HepG2 (cell line): ENCODE results near the gene SLC22A23. TPM values are rescaled to one million over a fixed set of nuclear protein-coding genes. Genes with fewer than 3 reads are reported as not detected.

Source experiments
- ATAC-seq: fragments of 200-7000 bp; cut with Tn5 transposase; 3 replicates; pipeline ENCODE4 v1.9.1; 2020; ENCODE audit warnings: mild to moderate bottlenecking, moderate library complexity
- BruUV-seq: library from RNA; stranded (reverse); fragments of 400-500 nt; replicated peaks from 2 replicates; lab custom pipeline; 2021; lab: Mats Ljungman, UMichigan
- CTCF ChIA-PET: fragments of 300-600 bp; formaldehyde crosslinking; extraction: SDS; loops from one replicate; lab custom pipeline; 2021; ENCODE audit warnings: low total read pairs, inconsistent platforms, low intra/inter-chr PET ratio; lab: Yijun Ruan, JAX
- POLR2A ChIA-PET: fragments of 350-600 bp; sonication (Branson Sonifier 250); formaldehyde crosslinking; loops from one replicate; lab custom pipeline; 2020; ENCODE audit warnings: antibody characterized with exemption, inconsistent platforms; lab: Yijun Ruan, JAX
- DNase-seq: peaks from one replicate; pipeline ENCODE4 v3.0.0-alpha.2; 2015; ENCODE audit warnings: low spot score
- FAIRE-seq: peaks from 3 replicates; lab custom pipeline; 2011; peaks lifted over from hg19 to GRCh38; lab: Jason Lieb, UNC
- H2AFZ ChIP-seq: one replicate; pipeline ENCODE4 v1.6.1; 2011; ENCODE audit warnings: low read length, inconsistent platforms
- H3K27ac ChIP-seq: fragments of 300-600 bp; 3 replicates; pipeline ENCODE4 v1.8.0; 2011; ENCODE audit warnings: mixed run types, mild to moderate bottlenecking, mixed read lengths, low read length, inconsistent platforms; ENCODE audit not compliant: insufficient read depth; ENCODE audit errors: extremely low read length
- H3K27me3 ChIP-seq, 2 experiments: fragments of 200-600 bp in 1 of 2; 2 replicates in 1 of 2; 3 replicates in 1 of 2; pipeline versions ENCODE4 v1.6.0 to v1.8.0; 2011; ENCODE audit warnings: low read length in 2 of 2, mild to moderate bottlenecking in 2 of 2, moderate library complexity in 2 of 2, inconsistent platforms in 1 of 2; ENCODE audit not compliant: insufficient read depth in 2 of 2, control insufficient read depth in 1 of 2
- H3K36me3 ChIP-seq, 2 experiments: fragments of 200-600 bp in 1 of 2; replicated peaks in 1 of 2; 2 replicates in 1 of 2; 3 replicates in 1 of 2; pipeline versions ENCODE4 v1.5.1 to v1.8.0; 2011; ENCODE audit warnings: low read length in 2 of 2, inconsistent platforms in 1 of 2; ENCODE audit not compliant: insufficient read depth in 2 of 2, control insufficient read depth in 1 of 2
- H3K4me1 ChIP-seq: 2 replicates; pipeline ENCODE4 v1.5.1; 2012; ENCODE audit warnings: low read length, inconsistent platforms; ENCODE audit not compliant: insufficient read depth
- H3K4me2 ChIP-seq: 2 replicates; pipeline ENCODE4 v1.6.0; 2011; ENCODE audit warnings: low read depth, low read length, inconsistent platforms
- H3K4me3 ChIP-seq, 3 experiments: fragments of 200-600 bp in 1 of 3; sonication (generic), shearing (Covaris generic) in 1 of 3; replicated peaks in 1 of 3; 2 replicates each; pipeline ENCODE4 v1.5.1; 2011 to 2016; ENCODE audit warnings: low read length in 3 of 3, inconsistent platforms in 2 of 3, low read depth in 2 of 3, mild to moderate bottlenecking in 2 of 3, control low read depth in 1 of 3, mixed read lengths in 1 of 3; ENCODE audit not compliant: insufficient read depth in 1 of 3
- H3K79me2 ChIP-seq: one replicate; pipeline ENCODE4 v1.6.1; 2011; ENCODE audit warnings: low read length, inconsistent platforms; ENCODE audit not compliant: insufficient read depth
- H3K9ac ChIP-seq: 2 replicates; pipeline ENCODE4 v1.6.0; 2011; ENCODE audit warnings: mild to moderate bottlenecking, low read depth, low read length, inconsistent platforms; ENCODE audit not compliant: insufficient read depth
- H3K9me3 ChIP-seq: 2 replicates; pipeline ENCODE4 v1.5.1; 2012; ENCODE audit warnings: mild to moderate bottlenecking, low read length
- H4K20me1 ChIP-seq: 2 replicates; pipeline ENCODE4 v1.6.0; 2011; ENCODE audit warnings: inconsistent platforms, mild to moderate bottlenecking, low read length, moderate library complexity; ENCODE audit not compliant: insufficient read depth
- CEBPG ChIP-seq: IDR thresholded peaks from 2 replicates; pipeline ENCODE4 v1.6.1; 2016
- JARID2 ChIP-seq: sonication (generic); formaldehyde crosslinking; IDR thresholded peaks from 2 replicates; pipeline ENCODE4 v1.8.1; 2023; ENCODE audit warnings: missing genetic modification reagents, inconsistent platforms; ENCODE audit not compliant: insufficient replicate concordance
- MTF1 ChIP-seq: sonication (generic); formaldehyde crosslinking; IDR thresholded peaks from 2 replicates; pipeline ENCODE4 v1.5.0; 2020; ENCODE audit warnings: missing genetic modification reagents
- NR2C2 ChIP-seq: sonication (generic); formaldehyde crosslinking; IDR thresholded peaks from 2 replicates; pipeline ENCODE4 v1.4.0; 2020; ENCODE audit warnings: missing genetic modification reagents, mild to moderate bottlenecking, moderate library complexity, borderline replicate concordance
- SIX1 ChIP-seq: sonication (generic); formaldehyde crosslinking; IDR thresholded peaks from 2 replicates; pipeline ENCODE4 v1.4.0; 2020; ENCODE audit warnings: missing genetic modification reagents, borderline replicate concordance
- ZBTB8A ChIP-seq: sonication (generic); formaldehyde crosslinking; IDR thresholded peaks from 2 replicates; pipeline ENCODE4 v1.4.0; 2020; ENCODE audit warnings: mild to moderate bottlenecking, low read depth, missing genetic modification reagents, borderline replicate concordance
- ZNF234 ChIP-seq: sonication (generic); formaldehyde crosslinking; conservative IDR thresholded peaks from 2 replicates; pipeline ENCODE4 v1.5.1; 2020; ENCODE audit warnings: mild to moderate bottlenecking, missing genetic modification reagents
- ZNF343 ChIP-seq: sonication (generic); formaldehyde crosslinking; IDR thresholded peaks from 2 replicates; pipeline ENCODE4 v1.4.0; 2020; ENCODE audit warnings: mild to moderate bottlenecking, missing genetic modification reagents
- ZNF510 ChIP-seq: sonication (generic); formaldehyde crosslinking; IDR thresholded peaks from 2 replicates; pipeline ENCODE4 v1.4.0; 2020; ENCODE audit warnings: low read depth, mild to moderate bottlenecking, missing genetic modification reagents
- ZSCAN20 ChIP-seq: sonication (generic); formaldehyde crosslinking; IDR thresholded peaks from 2 replicates; pipeline ENCODE4 v1.4.0; 2020; ENCODE audit warnings: missing genetic modification reagents, mild to moderate bottlenecking, borderline replicate concordance
- WGBS: methylation state at CpG from one replicate; pipeline ENCODE4 v1.1.6; 2017; ENCODE audit warnings: low lambda C conversion rate; 5-methylcytosine and 5-hydroxymethylcytosine counted together
- in situ Hi-C: cut with HindIII; loops from 2 replicates; pipeline ENCODE4 v1.10.0; 2017; ENCODE audit warnings: low pct_unique_long_range_greater_than_20kb; ENCODE audit not compliant: extremely low pct_ligation_motif_present
- intact Hi-C: fragments of 100-400 bp; cut with micrococcal nuclease; formaldehyde crosslinking; loops from one replicate; pipeline ENCODE4 v1.10.0; 2022; ENCODE audit not compliant: unreplicated experiment
- polyA plus RNA-seq, 8 experiments: library from polyadenylated mRNA; depleted of rRNA in 3 of 8; stranded (reverse) in 7 of 8; unstranded in 1 of 8; fragments of >200 nt; fragmentation: Illumina TruSeq in 4 of 8; extraction: Trizol in 4 of 8; gene quantifications; 2 replicates each; pipeline versions ENCODE4 v1.2.1 to v1.2.3, GENCODE V29; 2011 to 2016; ENCODE audit warnings: low read depth in 4 of 8, missing spikeins in 1 of 8, mixed read lengths in 1 of 8; ENCODE audit not compliant: insufficient read depth in 1 of 8
- total RNA-seq, 5 experiments: library from RNA; depleted of rRNA; stranded (reverse); fragments of >200 nt; fragmentation: Illumina TruSeq; extraction: Trizol; gene quantifications; 2 replicates each; pipeline ENCODE4 v1.2.3, GENCODE V29; 2016; ENCODE audit warnings: low read depth in 1 of 5
- TF ChIP-seq, protein P1 (sequence below): sonication (generic); formaldehyde crosslinking; IDR thresholded peaks from 2 replicates; pipeline ENCODE4 v1.4.0; 2020; ENCODE audit warnings: missing genetic modification reagents
- TF ChIP-seq, protein P2 (sequence below): IDR thresholded peaks from 2 replicates; pipeline ENCODE4 v1.6.1; 2016; ENCODE audit warnings: low read depth, borderline replicate concordance
- TF ChIP-seq, protein P3 (sequence below): sonication (generic); formaldehyde crosslinking; IDR thresholded peaks from 2 replicates; pipeline ENCODE4 v1.5.0; 2020; ENCODE audit warnings: missing genetic modification reagents
- TF ChIP-seq, protein P4 (sequence below): sonication (generic); formaldehyde crosslinking; IDR thresholded peaks from 2 replicates; pipeline ENCODE4 v1.4.0; 2020; ENCODE audit warnings: missing genetic modification reagents

SLC22A23 gene
- total and polyA plus RNA-seq, 2 of the 13 experiments (the other 11 are each of a cell fraction or from before 2014, with no cell fraction given) = 11.8 to 17.5 TPM

DNA sequence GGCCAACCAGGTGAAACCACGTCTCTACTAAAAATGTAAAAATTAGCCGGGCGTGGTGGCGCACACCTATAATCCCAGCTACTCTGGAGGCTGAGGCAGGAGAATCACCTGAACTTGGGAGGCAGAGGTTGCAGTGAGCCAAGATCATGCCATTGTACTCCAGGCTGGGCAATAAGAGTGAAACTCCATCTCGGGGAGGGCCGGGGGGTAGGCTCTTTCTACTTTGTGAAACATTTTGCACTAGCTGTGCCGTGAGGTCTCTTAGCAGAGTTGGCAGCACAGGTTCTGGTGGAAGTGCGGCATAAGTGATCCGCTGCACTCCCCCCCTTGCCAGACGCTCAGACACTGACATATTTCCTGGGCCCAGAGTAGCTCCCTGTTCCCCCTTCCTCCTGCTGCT, 173.6 kb downstream of the SLC22A23 start:
- no peak overlapping the region for H3K4me3 ChIP-seq
- intact Hi-C loops (no loop called here), in situ Hi-C loops (loop anchor here (5.0 to 25.0 kb wide), 2 partner anchors 449 to 704 kb away; no protein-coding TSS in a partner anchor)
- POLR2A ChIA-PET = no interaction called here
- FAIRE-seq (no peak), DNase-seq (no peak)
- H3K4me1 ChIP-seq = no peaks in the 10 kb centered on the region
- H3K36me3 ChIP-seq = peaks cover 30 to 52% of the 10 kb centered on the region in 2 experiments
- 95% methylated on average over 10 of the region's 10 CpGs for WGBS
- H2AFZ ChIP-seq = no peak overlapping the region
- H3K27me3 ChIP-seq = no peaks in the 10 kb centered on the region
- TF ChIP-seq SIX1 (CRISPR knock-in tag) (no peak), ZNF343 (CRISPR knock-in tag) (no peak), ZBTB8A (no peak)
- TF ChIP-seq, protein P1, sequence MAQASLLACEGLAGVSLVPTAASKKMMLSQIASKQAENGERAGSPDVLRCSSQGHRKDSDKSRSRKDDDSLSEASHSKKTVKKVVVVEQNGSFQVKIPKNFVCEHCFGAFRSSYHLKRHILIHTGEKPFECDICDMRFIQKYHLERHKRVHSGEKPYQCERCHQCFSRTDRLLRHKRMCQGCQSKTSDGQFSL (CRISPR knock-in tag) = no peak
- TF ChIP-seq, protein P2, sequence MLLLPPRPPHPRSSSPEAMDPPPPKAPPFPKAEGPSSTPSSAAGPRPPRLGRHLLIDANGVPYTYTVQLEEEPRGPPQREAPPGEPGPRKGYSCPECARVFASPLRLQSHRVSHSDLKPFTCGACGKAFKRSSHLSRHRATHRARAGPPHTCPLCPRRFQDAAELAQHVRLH (CRISPR knock-in tag) = no peak
- TF ChIP-seq, all 625 proteins: peak for 0
- no peak for ATAC-seq
- Histone ChIP-seq H3K9ac (no peak overlapping the region), H4K20me1 (no peaks in the 10 kb centered on the region), H3K9me3 (no peaks in the 10 kb centered on the region), H3K27ac (no peak overlapping the region), H3K79me2 (no peaks in the 10 kb centered on the region), H3K4me2 (no peak overlapping the region)
- CTCF ChIA-PET = no interaction called here
- no TSS peak for BruUV-seq

DNA sequence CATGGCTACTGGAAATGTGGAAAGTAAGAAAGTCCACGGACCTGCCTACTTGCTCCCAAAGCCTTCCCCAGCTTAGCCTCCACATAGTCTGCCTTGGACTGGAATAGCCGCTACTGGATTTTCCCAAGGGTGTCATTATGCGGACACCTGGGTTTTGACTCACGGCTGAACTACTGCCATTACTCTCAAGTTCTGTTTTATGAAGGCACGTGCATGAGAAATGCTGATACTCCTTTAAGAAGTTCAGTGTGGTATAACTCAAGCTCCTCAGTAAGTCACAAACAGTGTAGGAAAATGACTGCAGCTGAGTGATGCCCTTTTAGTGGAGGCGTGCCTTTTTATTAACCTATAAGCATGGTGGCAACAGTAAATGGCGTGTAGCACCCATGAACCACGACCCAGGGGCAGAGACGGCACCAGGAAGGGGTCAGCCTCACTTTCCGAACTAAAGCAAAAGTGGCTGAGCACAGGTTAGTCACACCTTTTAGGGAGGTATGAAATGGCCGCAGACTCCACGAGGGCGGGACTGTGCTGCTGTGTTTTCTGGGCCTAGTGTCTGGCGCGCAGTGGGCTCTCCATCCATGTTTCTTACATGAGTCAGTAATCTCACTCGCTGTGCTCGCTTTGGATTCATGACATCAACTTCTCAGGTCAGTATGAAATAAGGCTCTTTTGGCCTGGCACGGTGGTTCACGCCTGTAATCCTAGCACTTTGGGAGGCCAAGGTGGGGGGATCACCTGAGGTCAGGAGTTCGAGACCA, 174.2 kb downstream of the SLC22A23 start:
- FAIRE-seq = no peak
- H3K27me3 ChIP-seq = no peaks in the 10 kb centered on the region
- H3K4me1 ChIP-seq = no peaks in the 10 kb centered on the region
- H3K4me2 ChIP-seq = no peak overlapping the region
- ATAC-seq = no peak
- ChIA-PET POLR2A (no interaction called here), CTCF (no interaction called here)
- no peak overlapping the region for H3K4me3 ChIP-seq
- DNase-seq = no peak
- intact Hi-C loops = no loop called here
- H4K20me1 ChIP-seq = no peaks in the 10 kb centered on the region
- no peak overlapping the region for H2AFZ ChIP-seq
- H3K27ac ChIP-seq = no peak overlapping the region
- peaks cover 31 to 53% of the 10 kb centered on the region in 2 experiments for H3K36me3 ChIP-seq
- 95% methylated on average over 20 of the region's 20 CpGs for WGBS
- H3K79me2 ChIP-seq = no peaks in the 10 kb centered on the region
- H3K9ac ChIP-seq = no peak overlapping the region
- in situ Hi-C loops = loop anchor here (5.0 to 25.0 kb wide), 2 partner anchors 450 to 705 kb away; no protein-coding TSS in a partner anchor
- BruUV-seq = no TSS peak
- no peaks in the 10 kb centered on the region for H3K9me3 ChIP-seq
- TF ChIP-seq, protein P3, sequence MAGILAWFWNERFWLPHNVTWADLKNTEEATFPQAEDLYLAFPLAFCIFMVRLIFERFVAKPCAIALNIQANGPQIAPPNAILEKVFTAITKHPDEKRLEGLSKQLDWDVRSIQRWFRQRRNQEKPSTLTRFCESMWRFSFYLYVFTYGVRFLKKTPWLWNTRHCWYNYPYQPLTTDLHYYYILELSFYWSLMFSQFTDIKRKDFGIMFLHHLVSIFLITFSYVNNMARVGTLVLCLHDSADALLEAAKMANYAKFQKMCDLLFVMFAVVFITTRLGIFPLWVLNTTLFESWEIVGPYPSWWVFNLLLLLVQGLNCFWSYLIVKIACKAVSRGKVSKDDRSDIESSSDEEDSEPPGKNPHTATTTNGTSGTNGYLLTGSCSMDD (CRISPR knock-in tag) = no peak
- TF ChIP-seq ZNF234 (CRISPR knock-in tag) = no peak
- no peak for TF ChIP-seq NR2C2 (CRISPR knock-in tag)
- no peak for TF ChIP-seq ZNF510 (CRISPR knock-in tag)
- TF ChIP-seq, protein P4, sequence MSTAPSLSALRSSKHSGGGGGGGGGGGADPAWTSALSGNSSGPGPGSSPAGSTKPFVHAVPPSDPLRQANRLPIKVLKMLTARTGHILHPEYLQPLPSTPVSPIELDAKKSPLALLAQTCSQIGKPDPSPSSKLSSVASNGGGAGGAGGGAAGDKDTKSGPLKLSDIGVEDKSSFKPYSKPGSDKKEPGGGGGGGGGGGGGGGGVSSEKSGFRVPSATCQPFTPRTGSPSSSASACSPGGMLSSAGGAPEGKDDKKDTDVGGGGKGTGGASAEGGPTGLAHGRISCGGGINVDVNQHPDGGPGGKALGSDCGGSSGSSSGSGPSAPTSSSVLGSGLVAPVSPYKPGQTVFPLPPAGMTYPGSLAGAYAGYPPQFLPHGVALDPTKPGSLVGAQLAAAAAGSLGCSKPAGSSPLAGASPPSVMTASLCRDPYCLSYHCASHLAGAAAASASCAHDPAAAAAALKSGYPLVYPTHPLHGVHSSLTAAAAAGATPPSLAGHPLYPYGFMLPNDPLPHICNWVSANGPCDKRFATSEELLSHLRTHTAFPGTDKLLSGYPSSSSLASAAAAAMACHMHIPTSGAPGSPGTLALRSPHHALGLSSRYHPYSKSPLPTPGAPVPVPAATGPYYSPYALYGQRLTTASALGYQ (CRISPR knock-in tag) = no peak
- no peak for TF ChIP-seq JARID2 (CRISPR knock-in tag)
- TF ChIP-seq ZSCAN20 = no peak
- TF ChIP-seq MTF1 (CRISPR knock-in tag) = no peak
- TF ChIP-seq CEBPG (CRISPR knock-in tag) = no peak
